Endodermal cell (in vitro differentiated cells): ENCODE results near the gene SLC7A10. TPM values are rescaled to one million over a fixed set of nuclear protein-coding genes. Genes with fewer than 3 reads are reported as not detected.

ENCODE experiments used
- DNase-seq: peaks from one replicate; pipeline ENCODE4 v3.0.0-alpha.2; 2017
- H3K27ac ChIP-seq: 2 replicates; pipeline ENCODE4 v1.5.1; 2013; ENCODE audit warnings: mild to moderate bottlenecking, low read depth, low read length, moderate library complexity
- H3K27me3 ChIP-seq: 2 replicates; pipeline ENCODE4 v1.6.1; 2013; ENCODE audit warnings: mild to moderate bottlenecking, low read length, moderate library complexity; ENCODE audit not compliant: insufficient read depth, control insufficient read depth, poor library complexity, severe bottlenecking
- H3K36me3 ChIP-seq: 2 replicates; pipeline ENCODE4 v1.7.0; 2013; ENCODE audit warnings: mild to moderate bottlenecking, low read length, moderate library complexity; ENCODE audit not compliant: control insufficient read depth, insufficient read depth
- H3K4me1 ChIP-seq: one replicate; pipeline ENCODE4 v1.7.0; 2013; ENCODE audit warnings: low read length; ENCODE audit not compliant: control insufficient read depth, insufficient read depth
- H3K4me3 ChIP-seq: 2 replicates; pipeline ENCODE4 v1.5.1; 2013; ENCODE audit warnings: mild to moderate bottlenecking, low read length, moderate library complexity
- H3K9ac ChIP-seq: 2 replicates; pipeline ENCODE4 v1.6.1; 2013; ENCODE audit warnings: mild to moderate bottlenecking, low read length, moderate library complexity; ENCODE audit not compliant: poor library complexity, severe bottlenecking; ENCODE audit errors: extremely low read depth
- H3K9me3 ChIP-seq: 2 replicates; pipeline ENCODE4 v1.6.1; 2013; ENCODE audit warnings: mild to moderate bottlenecking, low read length, moderate library complexity; ENCODE audit not compliant: control insufficient read depth
- H3K27ac Mint-ChIP-seq: 2 replicates; pipeline ENCODE4 v1.8.0; 2020; ENCODE audit warnings: mixed read lengths
- H3K27me3 Mint-ChIP-seq: 2 replicates; pipeline ENCODE4 v1.8.0; 2021; ENCODE audit warnings: mild to moderate bottlenecking, mixed read lengths; ENCODE audit not compliant: insufficient read depth
- H3K36me3 Mint-ChIP-seq: 2 replicates; pipeline ENCODE4 v1.8.0; 2020; ENCODE audit warnings: low read depth, mixed read lengths
- H3K4me1 Mint-ChIP-seq: 2 replicates; pipeline ENCODE4 v1.8.0; 2020; ENCODE audit warnings: mixed read lengths
- H3K4me3 Mint-ChIP-seq: 2 replicates; pipeline ENCODE4 v1.8.0; 2020; ENCODE audit warnings: mild to moderate bottlenecking, moderate library complexity, mixed read lengths
- H3K9me3 Mint-ChIP-seq: 2 replicates; pipeline ENCODE4 v1.8.0; 2020; ENCODE audit warnings: mild to moderate bottlenecking, mixed read lengths
- CTCF ChIP-seq: fragments of 200-600 bp; sonication (generic); conservative IDR thresholded peaks from 2 replicates; pipeline ENCODE4 v1.5.0; 2021; ENCODE audit warnings: antibody characterized with exemption, mild to moderate bottlenecking
- WGBS, 2 experiments: methylation state at CpG; one replicate each; pipeline versions ENCODE4 v1.1.5 to v1.1.7; 2013; ENCODE audit warnings: missing lambda C conversion rate in 2 of 2, mixed read lengths in 1 of 2; ENCODE audit not compliant: insufficient coverage in 1 of 2, insufficient read length in 1 of 2; 5-methylcytosine and 5-hydroxymethylcytosine counted together
- total RNA-seq, 2 donors: library from RNA; stranded (reverse); fragmentation: NEBNext Ultra II Directional in 1 of 2; extraction: Animal tissue kit (Norgen Biotek cat#: 25700) in 1 of 2; gene quantifications; 2 replicates in 1 of 2; 3 replicates in 1 of 2; pipeline ENCODE4 v1.2.1, GENCODE V29; 2021

SLC7A10 gene
- total RNA-seq, 2 donors from 2014 or later: 0.35 TPM; not detected in 1

- Histone ChIP-seq H3K4me3 (no peak overlapping the region), H3K27ac (no peak overlapping the region), H3K9ac (no peak overlapping the region), H3K9me3 (no peaks in the 10 kb centered on the region), H3K27me3 (peaks cover 25% of the 10 kb centered on the region), H3K36me3 (no peaks in the 10 kb centered on the region), H3K4me1 (no peaks in the 10 kb centered on the region)
- Mint-ChIP-seq H3K27me3 (peaks cover 27% of the 10 kb centered on the region), H3K36me3 (no peaks in the 10 kb centered on the region), H3K4me3 (no peak overlapping the region), H3K4me1 (peaks cover 2% of the 10 kb centered on the region), H3K9me3 (no peaks in the 10 kb centered on the region), H3K27ac (peak overlapping the region; percentile 52)
- TF ChIP-seq CTCF: peak; percentile 71
- DNase-seq: peak; percentile 81
- WGBS, 2 experiments: 68 to 82% methylated on average over 6 to 12 of the region's 12 CpGs
Observed at GRCh38 chr19:33219261-33219815, 6.3 kb downstream of the SLC7A10 start.

DNA sequence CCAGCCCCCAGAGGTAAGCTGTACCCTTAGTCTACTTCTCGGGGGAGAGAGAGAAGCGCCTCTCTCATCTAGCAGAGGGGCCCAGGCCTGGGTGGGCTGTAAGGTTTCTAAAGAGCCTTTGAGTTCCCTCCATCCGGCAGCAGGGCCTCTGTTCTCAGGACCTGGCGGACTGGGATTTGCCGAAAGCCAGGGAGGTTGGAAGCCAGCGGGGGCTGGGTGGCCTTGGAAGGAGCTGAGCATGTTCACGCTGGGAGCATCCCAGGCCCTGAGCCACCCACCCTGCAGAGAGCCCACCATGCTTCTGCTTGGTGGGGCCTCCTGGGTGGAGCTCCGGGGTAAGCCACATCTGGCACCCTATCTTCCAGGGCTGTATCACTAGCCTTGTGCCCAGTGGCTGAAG, 7.8 kb downstream of the SLC7A10 start:
- Mint-ChIP-seq H3K36me3 (no peaks in the 10 kb centered on the region), H3K27me3 (peaks cover 13% of the 10 kb centered on the region), H3K9me3 (no peaks in the 10 kb centered on the region), H3K4me3 (no peak overlapping the region), H3K27ac (no peak overlapping the region), H3K4me1 (peaks cover 2% of the 10 kb centered on the region)
- no peak overlapping the region for H3K9ac ChIP-seq
- H3K4me3 ChIP-seq: no peak overlapping the region
- DNase-seq: no peak
- no peaks in the 10 kb centered on the region for H3K4me1 ChIP-seq
- no peaks in the 10 kb centered on the region for H3K36me3 ChIP-seq
- WGBS, 2 experiments: 90 to 100% methylated on average over 5 to 8 of the region's 8 CpGs
- no peak for TF ChIP-seq CTCF
- peaks cover 15% of the 10 kb centered on the region for H3K27me3 ChIP-seq
- H3K27ac ChIP-seq: no peak overlapping the region
- no peaks in the 10 kb centered on the region for H3K9me3 ChIP-seq

GRCh38 chr19:33216198-33216830, 9.3 kb downstream of the SLC7A10 start:
- no peak overlapping the region for H3K4me3 ChIP-seq
- no peaks in the 10 kb centered on the region for H3K36me3 ChIP-seq
- H3K27me3 ChIP-seq: peaks cover 8% of the 10 kb centered on the region
- Mint-ChIP-seq H3K4me3 (no peak overlapping the region), H3K27me3 (peaks cover 5% of the 10 kb centered on the region), H3K27ac (no peak overlapping the region), H3K36me3 (no peaks in the 10 kb centered on the region), H3K4me1 (peaks cover 2% of the 10 kb centered on the region), H3K9me3 (no peaks in the 10 kb centered on the region)
- DNase-seq: peak; percentile 82
- H3K9me3 ChIP-seq: no peaks in the 10 kb centered on the region
- no peak overlapping the region for H3K27ac ChIP-seq
- WGBS, 2 experiments: 61 to 74% methylated on average over 7 to 12 of the region's 12 CpGs
- H3K4me1 ChIP-seq: no peaks in the 10 kb centered on the region
- H3K9ac ChIP-seq: no peak overlapping the region
- TF ChIP-seq CTCF: peak; percentile 34
